ENCODE results near the gene GM2A. TPM values are rescaled to one million over a fixed set of nuclear protein-coding genes. Genes with fewer than 3 reads are reported as not detected.
"Not testable (repeated sequence)": the region's sequence is repeated elsewhere in the genome, so short reads cannot be mapped to it uniquely, and the experiment has no call there.

GM2A gene
- total RNA-seq, 2 donors from 2014 or later = 19.4 to 28.2 TPM

DNA sequence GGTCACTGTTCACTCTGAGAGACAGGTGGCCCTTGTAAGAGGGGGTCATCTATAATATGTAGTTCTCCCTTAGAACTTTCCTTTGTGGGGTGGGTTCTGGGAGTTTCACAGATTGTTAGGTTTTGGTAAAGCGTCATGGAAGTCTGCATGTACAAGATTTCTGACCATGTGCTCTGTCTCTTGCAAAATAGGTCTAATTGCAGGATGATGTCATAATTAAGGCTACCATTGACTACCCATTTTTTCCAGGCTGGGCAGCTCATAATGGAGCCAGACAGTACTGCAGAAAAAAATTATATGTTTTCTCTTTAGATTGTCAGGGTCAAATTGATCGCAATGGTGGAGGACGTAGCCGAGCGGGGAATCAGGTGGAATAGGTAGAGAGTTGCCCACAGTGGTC is 3.7 kb upstream of the GM2A start:
- Mint-ChIP-seq H3K27me3 (ENCODE audit: low read depth) (no peaks in the 10 kb centered on the region), H3K4me3 (no peak overlapping the region), H3K27ac (peak overlapping the region; percentile 29), H3K36me3 (ENCODE audit: insufficient read depth in 2 of 2) (peaks cover 1 to 2% of the 10 kb centered on the region in 2 donors), H3K9me3 (no peaks in the 10 kb centered on the region), H3K4me1 (ENCODE audit: low read depth) (peaks cover 46% of the 10 kb centered on the region)
- ATAC-seq (replicated peaks in 1 of 2) = no peak
- no peak for DNase-seq

DNA sequence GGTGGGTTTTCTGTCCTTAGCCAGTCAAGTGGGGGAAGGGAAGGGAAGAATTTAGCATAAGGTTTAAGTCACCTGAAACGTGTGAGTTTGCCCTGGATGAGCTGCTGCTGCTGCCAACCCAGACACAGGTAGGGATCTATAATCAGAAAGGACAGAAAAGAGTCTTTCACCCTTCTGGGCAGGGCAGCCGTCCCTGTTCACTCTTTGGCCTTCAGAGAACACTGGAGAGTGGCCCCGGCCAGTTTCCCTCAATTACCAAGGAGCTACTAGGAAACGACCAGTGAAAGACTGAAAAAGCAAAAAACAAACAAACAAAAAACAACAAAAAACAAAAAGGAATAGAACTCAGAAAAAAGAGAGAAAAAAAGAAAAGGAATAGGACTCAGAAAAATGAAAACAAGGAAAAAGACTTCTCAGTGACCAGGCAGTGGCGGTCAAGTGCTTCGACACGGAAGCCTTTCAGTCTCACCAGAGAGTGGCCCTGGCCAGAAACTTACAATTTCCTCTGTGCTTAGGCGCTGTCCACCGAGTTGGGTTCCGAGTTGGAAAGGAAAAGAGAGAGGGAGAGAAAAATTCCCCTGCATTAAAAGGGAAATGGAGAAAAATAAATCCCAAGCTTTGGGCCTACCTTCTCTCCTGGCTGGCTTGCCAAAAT is 2.5 kb upstream of the GM2A start:
- Mint-ChIP-seq H3K36me3 (ENCODE audit: insufficient read depth in 2 of 2) (peaks cover 1 to 2% of the 10 kb centered on the region in 2 donors), H3K27me3 (ENCODE audit: low read depth) (no peaks in the 10 kb centered on the region), H3K4me1 (ENCODE audit: low read depth) (peaks cover 49% of the 10 kb centered on the region), H3K9me3 (no peaks in the 10 kb centered on the region), H3K4me3 (peak overlapping the region; percentile 39 to 93), H3K27ac (peak overlapping the region; percentile 84)
- ATAC-seq (replicated peaks in 1 of 2) = no peak
- DNase-seq = no peak

DNA sequence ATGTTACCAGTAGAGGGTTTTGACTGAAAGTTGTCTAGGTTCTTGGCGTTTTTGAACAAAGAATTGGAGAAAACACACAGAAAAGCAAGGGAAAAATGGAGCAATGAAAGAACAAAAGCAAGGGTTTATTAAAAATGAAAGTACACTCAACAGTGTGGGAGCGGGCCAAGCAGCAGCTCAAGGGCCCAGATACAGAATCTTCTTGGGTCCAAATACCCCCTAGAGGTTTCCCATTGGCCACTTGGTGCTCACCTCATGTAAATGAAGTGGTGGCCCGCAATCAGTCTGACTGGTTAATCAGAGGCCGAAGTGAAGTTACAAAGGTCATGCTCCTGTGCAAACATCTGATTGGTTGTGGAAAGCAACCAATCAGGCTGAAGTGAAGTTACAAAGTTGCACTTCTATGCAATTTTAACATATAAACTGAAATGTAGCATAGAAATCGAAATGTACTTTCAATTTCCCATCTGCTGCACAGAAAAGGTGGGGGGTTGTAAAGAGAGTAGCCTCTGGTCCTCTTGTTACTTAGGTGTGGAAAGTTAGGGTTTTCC is 1.9 kb upstream of the GM2A start:
- Mint-ChIP-seq H3K4me1 (ENCODE audit: low read depth) (peaks cover 50% of the 10 kb centered on the region), H3K36me3 (ENCODE audit: insufficient read depth in 2 of 2) (peaks cover 1 to 2% of the 10 kb centered on the region in 2 donors), H3K27me3 (ENCODE audit: low read depth) (no peaks in the 10 kb centered on the region), H3K27ac (peak overlapping the region; percentile 84), H3K9me3 (no peaks in the 10 kb centered on the region), H3K4me3 (peak overlapping the region; percentile 39 to 93)
- ATAC-seq (replicated peaks in 1 of 2) (peak; percentile 9 to 37), DNase-seq (peak; percentile 61 to 64)

DNA sequence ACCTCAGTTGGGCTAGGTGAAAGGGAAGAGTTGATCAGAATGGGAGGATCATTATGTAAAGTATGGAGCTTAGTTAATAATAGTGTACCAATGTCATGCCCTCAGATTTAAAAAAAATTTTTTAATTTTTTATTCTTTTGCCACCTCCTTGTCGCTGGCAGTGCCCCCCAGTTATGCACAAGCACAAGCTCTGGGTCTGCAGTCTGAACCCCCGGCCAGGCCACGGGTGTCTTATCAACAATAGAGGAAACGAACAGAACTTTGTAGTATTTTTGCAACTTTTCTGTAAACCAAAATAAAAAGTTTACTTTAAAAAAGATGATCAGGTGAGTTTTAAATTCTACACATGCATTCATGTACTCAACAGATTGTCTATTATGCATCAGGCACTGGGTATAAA is 1.4 kb upstream of the GM2A start:
- peak overlapping the region; percentile 94 to 96 for H3K4me3 Mint-ChIP-seq
- H3K9me3 Mint-ChIP-seq = no peaks in the 10 kb centered on the region
- H3K27ac Mint-ChIP-seq = peak overlapping the region; percentile 84
- peaks cover 50% of the 10 kb centered on the region for H3K4me1 Mint-ChIP-seq (ENCODE audit: low read depth)
- no peaks in the 10 kb centered on the region for H3K27me3 Mint-ChIP-seq (ENCODE audit: low read depth)
- no peak for ATAC-seq (replicated peaks in 1 of 2)
- H3K36me3 Mint-ChIP-seq (ENCODE audit: insufficient read depth in 2 of 2) = peaks cover 1 to 2% of the 10 kb centered on the region in 2 donors
- DNase-seq = no peak

DNA sequence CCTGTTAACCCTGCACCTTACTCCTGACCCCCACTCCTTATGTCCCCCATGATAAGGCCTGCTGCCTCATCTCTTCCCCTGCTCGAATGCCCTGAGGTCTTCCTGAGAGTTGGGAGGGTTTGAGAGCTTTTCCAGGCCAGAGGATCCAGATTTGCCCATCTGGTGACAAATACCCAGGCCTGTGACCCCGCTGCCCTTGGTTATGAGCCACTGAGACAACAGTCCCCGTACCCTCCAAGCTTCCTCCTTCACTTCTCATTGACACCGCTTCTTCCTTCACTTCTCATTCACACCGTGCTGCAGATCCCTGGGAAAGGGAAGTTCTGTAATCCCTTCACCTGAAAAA is 593 bp downstream of the GM2A start:
- peak overlapping the region; percentile 94 to 96 for H3K4me3 Mint-ChIP-seq
- peaks cover 58% of the 10 kb centered on the region for H3K4me1 Mint-ChIP-seq (ENCODE audit: low read depth)
- no peak for ATAC-seq (replicated peaks in 1 of 2)
- peak overlapping the region; percentile 61 for H3K27ac Mint-ChIP-seq
- H3K9me3 Mint-ChIP-seq = no peaks in the 10 kb centered on the region
- DNase-seq = no peak
- no peaks in the 10 kb centered on the region for H3K27me3 Mint-ChIP-seq (ENCODE audit: low read depth)
- H3K36me3 Mint-ChIP-seq (ENCODE audit: insufficient read depth in 2 of 2) = peaks cover 1 to 2% of the 10 kb centered on the region in 2 donors

DNA sequence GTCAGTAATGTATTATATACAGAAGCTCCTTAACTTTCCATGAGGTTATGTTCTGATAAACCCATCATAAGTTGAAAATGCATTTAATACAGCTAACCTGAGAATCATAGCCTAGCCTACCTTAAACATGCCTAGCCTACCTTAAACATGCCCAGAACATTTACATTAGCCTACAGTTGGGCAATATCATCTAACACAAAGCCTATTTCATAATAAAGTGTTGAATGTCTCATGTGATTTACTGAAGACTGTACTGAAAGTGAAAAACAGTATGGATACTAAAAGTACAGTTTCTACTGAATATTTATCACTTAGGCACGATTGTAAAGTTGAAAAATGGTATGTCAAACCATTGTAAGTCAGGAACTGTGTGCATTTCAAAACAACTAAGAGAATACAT is 1.6 kb downstream of the GM2A start:
- H3K36me3 Mint-ChIP-seq (ENCODE audit: insufficient read depth in 2 of 2) = peaks cover 1 to 2% of the 10 kb centered on the region in 2 donors
- no peak for ATAC-seq (replicated peaks in 1 of 2)
- no peak for DNase-seq
- H3K27me3 Mint-ChIP-seq (ENCODE audit: low read depth) = no peaks in the 10 kb centered on the region
- peaks cover 58% of the 10 kb centered on the region for H3K4me1 Mint-ChIP-seq (ENCODE audit: low read depth)
- H3K9me3 Mint-ChIP-seq = no peaks in the 10 kb centered on the region
- H3K27ac Mint-ChIP-seq = no peak overlapping the region
- peak overlapping the region in 1 of 2 donors; percentile 94 for H3K4me3 Mint-ChIP-seq

DNA sequence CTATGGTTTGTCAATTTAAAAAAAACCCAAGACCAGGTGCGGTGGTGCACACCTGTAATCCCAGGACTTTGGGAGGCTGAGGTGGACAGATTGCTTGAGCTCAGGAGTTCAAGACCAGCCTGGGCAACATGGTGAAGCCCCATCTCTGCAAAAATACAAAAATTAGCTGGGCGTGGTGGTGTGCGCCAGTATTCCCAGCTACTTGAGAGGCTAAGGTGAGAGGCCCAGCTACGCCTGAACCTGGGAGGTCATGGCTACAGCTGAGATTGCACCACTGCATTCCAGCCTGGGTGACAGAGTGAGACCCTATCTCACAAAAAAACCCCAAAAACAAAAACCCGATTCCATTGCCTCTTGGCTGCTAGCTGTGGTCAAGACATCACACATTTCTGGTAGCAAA is 2.0 kb downstream of the GM2A start:
- H3K4me1 Mint-ChIP-seq (ENCODE audit: low read depth) = peaks cover 58% of the 10 kb centered on the region
- H3K27me3 Mint-ChIP-seq (ENCODE audit: low read depth); H3K36me3 Mint-ChIP-seq (ENCODE audit: insufficient read depth in 2 of 2); H3K4me3 Mint-ChIP-seq; H3K27ac Mint-ChIP-seq; ATAC-seq (replicated peaks in 1 of 2); H3K9me3 Mint-ChIP-seq; DNase-seq: not testable (repeated sequence)

DNA sequence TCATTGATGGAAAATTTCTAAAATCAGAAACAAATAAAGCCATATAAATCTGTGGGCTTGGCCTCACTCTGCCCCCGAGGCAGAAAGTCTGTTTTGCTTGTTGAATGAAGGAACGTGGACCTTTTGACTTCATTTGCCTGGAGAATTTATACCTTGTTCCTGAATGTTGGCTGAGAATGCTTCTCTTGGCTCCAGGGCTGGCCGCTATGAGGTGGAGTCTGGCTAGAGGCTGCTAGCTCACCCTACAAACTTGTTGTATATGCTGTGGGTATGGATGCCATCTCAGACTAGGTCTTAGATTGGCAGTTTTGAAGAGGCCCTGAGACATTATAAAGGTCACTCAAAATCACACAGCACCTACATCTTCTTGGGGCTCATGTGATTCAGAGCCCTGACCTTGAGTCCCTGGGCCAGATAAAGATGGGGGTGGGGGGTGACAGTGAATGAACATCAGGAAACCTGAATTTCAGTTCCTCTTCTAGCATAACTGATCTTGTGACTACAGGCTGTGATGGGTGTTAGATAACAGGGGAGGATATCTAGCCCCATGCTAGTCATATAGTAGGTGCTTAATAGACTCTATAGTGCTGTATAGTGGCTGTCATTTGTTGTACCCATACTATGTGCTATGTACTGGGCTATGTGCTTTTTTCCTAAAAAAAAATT is 2.8 kb downstream of the GM2A start:
- Mint-ChIP-seq H3K27me3 (ENCODE audit: low read depth) (no peaks in the 10 kb centered on the region), H3K9me3 (no peaks in the 10 kb centered on the region), H3K27ac (no peak overlapping the region), H3K36me3 (ENCODE audit: insufficient read depth in 2 of 2) (peaks cover 0 to 2% of the 10 kb centered on the region in 2 donors), H3K4me1 (ENCODE audit: low read depth) (peaks cover 51% of the 10 kb centered on the region), H3K4me3 (no peak overlapping the region)
- ATAC-seq (replicated peaks in 1 of 2) = no peak
- no peak for DNase-seq

DNA sequence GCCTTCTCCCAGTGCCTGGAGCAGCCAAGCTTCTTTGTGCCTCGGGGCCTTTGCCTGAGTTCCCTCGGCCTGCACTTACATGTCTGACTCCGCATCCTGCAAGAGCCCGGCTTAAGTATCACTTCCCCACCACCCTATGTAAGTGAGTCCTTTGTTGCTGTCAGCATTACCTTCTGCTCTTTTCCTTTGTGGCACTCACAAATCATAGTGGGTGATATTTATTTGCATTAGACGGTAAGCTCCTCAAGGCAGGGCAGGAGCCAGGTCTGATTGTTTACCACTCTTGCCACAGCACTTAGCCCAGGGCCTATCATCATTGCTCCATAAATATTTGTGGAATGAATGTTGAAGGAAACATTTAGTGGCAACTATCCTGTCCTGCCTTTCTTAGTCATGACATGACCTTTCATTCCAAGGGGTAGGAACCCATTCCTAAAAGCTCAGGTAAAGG is 4.8 kb downstream of the GM2A start:
- ATAC-seq (replicated peaks in 1 of 2) = no peak
- H3K36me3 Mint-ChIP-seq (ENCODE audit: insufficient read depth in 2 of 2) = no peaks in the 10 kb centered on the region
- H3K27ac Mint-ChIP-seq = no peak overlapping the region
- DNase-seq = no peak
- H3K4me1 Mint-ChIP-seq (ENCODE audit: low read depth) = peaks cover 34% of the 10 kb centered on the region
- H3K4me3 Mint-ChIP-seq = no peak overlapping the region
- H3K9me3 Mint-ChIP-seq = no peaks in the 10 kb centered on the region
- H3K27me3 Mint-ChIP-seq (ENCODE audit: low read depth) = no peaks in the 10 kb centered on the region

DNA sequence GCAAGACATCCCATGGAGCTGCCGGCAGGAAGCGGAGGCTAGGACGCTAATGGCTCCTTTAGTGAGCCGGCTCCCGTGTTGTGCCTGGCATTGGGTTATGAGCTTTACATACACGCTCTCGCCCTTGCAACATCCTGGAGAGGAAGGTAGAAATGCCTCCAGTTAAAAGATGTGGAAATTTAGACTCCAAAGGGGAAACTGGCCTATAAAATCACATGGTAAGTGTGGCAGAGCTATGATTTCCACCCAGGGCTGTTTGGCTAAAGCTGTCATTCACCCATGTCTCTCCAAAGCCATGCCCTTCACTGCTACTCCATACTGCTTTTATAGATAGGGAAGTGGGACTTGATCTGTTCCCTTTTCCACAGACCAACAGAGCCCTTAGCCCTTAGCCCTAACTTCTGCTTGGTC is 5.2 kb downstream of the GM2A start:
- Mint-ChIP-seq H3K27me3 (ENCODE audit: low read depth) (no peaks in the 10 kb centered on the region), H3K27ac (no peak overlapping the region), H3K9me3 (no peaks in the 10 kb centered on the region), H3K36me3 (ENCODE audit: insufficient read depth in 2 of 2) (no peaks in the 10 kb centered on the region), H3K4me1 (ENCODE audit: low read depth) (peaks cover 33% of the 10 kb centered on the region), H3K4me3 (no peak overlapping the region)
- DNase-seq (no peak), ATAC-seq (replicated peaks in 1 of 2) (no peak)

DNA sequence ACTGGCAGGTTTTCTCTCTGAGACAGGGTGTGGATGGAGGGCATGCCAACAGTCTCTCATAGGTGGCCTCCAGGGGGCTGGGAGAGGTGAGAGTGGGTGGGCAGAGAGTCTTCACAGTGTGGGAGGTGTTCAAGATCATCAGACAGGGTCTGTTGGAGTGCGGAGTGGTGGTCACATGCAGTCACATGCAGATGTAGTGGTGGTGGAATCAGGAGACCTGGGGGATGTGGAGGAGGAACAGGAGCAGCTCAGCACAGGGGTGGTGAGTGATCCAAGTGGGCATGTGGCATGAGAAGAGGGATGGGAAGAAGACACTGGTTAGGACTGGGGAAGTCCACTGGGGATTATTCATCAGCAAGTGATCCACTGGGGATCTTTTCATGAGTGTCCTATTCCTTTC is 5.8 kb downstream of the GM2A start:
- Mint-ChIP-seq H3K36me3 (ENCODE audit: insufficient read depth in 2 of 2) (no peaks in the 10 kb centered on the region), H3K4me3 (no peak overlapping the region), H3K4me1 (ENCODE audit: low read depth) (peaks cover 33% of the 10 kb centered on the region), H3K9me3 (no peaks in the 10 kb centered on the region), H3K27me3 (ENCODE audit: low read depth) (no peaks in the 10 kb centered on the region), H3K27ac (no peak overlapping the region)
- DNase-seq = no peak
- ATAC-seq (replicated peaks in 1 of 2) = peak in 1 of 2 donors; percentile 31

DNA sequence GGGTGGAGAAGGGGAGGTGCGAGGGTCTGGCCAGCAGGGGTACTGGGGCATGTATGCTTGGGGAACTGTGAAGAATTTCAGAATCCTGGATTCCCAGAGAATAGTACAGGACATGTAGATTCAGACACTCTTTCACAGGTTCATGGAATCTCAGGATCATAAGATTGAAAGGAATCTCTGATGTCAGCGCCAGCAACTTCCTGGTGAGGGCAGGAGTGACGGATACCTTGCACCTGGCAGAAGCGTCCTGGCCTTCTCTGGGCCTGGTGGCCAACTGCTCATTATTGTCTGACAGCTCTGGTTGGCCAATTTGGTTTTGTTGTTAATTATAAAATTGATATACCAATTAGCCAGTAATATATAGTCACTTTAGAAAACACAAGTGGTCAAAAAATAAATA is 6.9 kb downstream of the GM2A start:
- no peak for DNase-seq
- Mint-ChIP-seq H3K9me3 (no peaks in the 10 kb centered on the region), H3K27ac (no peak overlapping the region)

DNA sequence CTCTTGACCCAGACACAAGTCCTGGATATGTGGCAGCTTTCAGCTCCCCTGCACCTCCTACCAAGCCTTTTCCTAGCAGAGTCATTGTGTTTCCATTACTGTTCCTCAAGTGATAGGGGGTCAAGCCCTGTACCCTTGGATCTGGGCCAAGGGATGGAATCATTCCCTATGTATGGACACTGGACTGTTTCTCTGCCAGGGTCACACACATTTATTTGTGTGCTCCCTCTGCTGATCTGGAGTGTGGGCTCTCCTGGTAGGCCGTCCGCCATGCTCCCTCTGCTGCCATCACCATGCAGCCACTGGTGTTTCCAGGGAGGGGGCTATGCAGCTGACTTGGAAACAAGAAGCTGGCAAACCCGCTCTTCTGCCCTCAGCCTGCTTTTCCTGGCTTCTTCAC is 9.5 kb downstream of the GM2A start:
- ATAC-seq (replicated peaks in 1 of 2) (no peak), DNase-seq (no peak)
- Mint-ChIP-seq H3K27ac (no peak overlapping the region), H3K4me3 (no peak overlapping the region), H3K36me3 (ENCODE audit: insufficient read depth in 2 of 2) (peaks cover 2 to 11% of the 10 kb centered on the region in 2 donors), H3K27me3 (ENCODE audit: low read depth) (no peaks in the 10 kb centered on the region), H3K4me1 (ENCODE audit: low read depth) (peaks cover 23% of the 10 kb centered on the region), H3K9me3 (no peaks in the 10 kb centered on the region)

More for the DNA sequence above, 6.9 kb downstream of the GM2A start:
- H3K36me3 Mint-ChIP-seq (ENCODE audit: insufficient read depth in 2 of 2) = peaks cover 0 to 8% of the 10 kb centered on the region in 2 donors
- no peaks in the 10 kb centered on the region for H3K27me3 Mint-ChIP-seq (ENCODE audit: low read depth)
- peaks cover 35% of the 10 kb centered on the region for H3K4me1 Mint-ChIP-seq (ENCODE audit: low read depth)
- H3K4me3 Mint-ChIP-seq = no peak overlapping the region
- ATAC-seq (replicated peaks in 1 of 2) = no peak

Measured in activated T-cell treated with anti-CD3 and anti-CD28 coated beads, Interleukin-2, amount 50 U/mL, for 72 hours (primary cell).